ENCODE data around the gene NABP2.

Gene NABP2

DNA sequence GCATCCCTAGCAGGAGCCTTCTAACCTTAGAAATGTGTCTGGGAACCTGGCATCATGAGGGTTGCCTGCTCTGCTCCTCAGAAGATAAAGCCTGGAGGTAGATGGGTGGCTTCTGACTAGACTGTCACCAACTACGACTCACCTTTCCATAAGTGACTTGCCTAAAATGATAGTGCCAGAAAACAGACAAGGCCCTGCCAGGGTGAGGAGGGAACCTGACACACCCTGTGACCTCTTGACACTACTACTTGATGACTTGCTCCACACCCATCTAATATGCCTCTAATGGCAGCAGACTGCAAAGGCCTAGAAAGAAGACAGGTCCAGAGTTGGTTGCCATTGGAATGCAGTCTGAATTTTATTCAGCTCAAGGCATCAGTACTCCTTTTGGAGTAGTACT, 11.8 kb upstream of the NABP2 start:
- DNase-seq (ENCODE audit: low read depth in 3 of 3): no peak

DNA sequence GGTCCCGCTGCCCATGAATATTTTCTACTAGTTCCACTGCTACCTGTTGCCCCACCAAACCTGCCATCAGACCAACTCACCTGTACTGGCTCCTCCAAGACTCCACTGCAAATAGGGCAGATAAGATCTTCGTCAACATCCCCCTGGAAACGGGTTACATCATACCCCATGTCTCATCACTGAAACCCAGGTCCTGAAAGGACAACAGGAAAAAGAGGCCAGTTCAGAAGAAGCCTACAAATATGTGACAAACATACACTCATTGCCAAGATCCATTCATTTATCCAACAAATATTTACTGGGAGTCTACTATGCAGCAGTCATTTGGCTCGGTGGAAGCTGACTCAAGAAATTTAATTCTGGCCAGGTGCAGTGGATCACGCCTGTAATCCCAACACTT, 10.3 kb upstream of the NABP2 start:
- no peak for DNase-seq (ENCODE audit: low read depth in 3 of 3)

DNA sequence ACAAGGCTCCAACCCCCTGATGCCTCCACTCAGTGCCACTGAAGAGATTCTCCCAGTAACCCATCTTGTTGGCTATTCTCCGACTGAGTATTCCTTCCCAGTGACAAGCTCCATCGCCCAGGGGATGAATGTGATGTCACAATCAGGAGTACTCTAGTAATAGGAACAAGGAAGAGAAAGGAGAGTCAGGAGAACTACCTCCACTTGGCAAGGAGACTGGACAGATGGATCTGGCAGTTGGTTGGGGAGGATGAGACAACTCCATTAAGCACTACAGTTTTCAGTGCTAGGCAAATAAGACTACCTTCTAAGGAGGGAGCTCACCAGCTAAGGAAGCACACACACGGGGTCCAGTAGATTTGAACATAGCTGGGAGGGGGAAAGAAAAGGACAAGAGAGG, 7.7 kb upstream of the NABP2 start:
- no peak for DNase-seq (ENCODE audit: low read depth in 3 of 3)

DNA sequence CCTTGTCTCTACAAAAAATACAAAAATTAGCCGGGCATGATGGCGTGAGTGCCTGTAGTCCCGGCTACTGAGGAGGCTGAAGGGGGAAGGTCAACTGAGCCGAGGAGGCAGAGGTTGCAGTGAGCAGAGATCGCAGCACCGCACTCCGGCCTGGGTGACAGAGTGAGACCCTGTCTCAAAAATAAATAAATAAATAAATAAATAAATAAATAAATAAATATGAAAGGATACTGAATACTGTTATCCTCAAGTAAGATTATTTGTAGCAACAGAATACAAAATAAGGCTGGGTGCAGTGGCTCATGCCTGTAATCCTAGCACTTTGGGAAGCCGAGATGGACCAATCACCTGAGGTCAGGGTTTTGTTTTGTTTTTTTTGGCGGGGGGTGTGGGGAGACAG, 4.3 kb upstream of the NABP2 start:
- no peak for DNase-seq (ENCODE audit: low read depth in 3 of 3)

DNA sequence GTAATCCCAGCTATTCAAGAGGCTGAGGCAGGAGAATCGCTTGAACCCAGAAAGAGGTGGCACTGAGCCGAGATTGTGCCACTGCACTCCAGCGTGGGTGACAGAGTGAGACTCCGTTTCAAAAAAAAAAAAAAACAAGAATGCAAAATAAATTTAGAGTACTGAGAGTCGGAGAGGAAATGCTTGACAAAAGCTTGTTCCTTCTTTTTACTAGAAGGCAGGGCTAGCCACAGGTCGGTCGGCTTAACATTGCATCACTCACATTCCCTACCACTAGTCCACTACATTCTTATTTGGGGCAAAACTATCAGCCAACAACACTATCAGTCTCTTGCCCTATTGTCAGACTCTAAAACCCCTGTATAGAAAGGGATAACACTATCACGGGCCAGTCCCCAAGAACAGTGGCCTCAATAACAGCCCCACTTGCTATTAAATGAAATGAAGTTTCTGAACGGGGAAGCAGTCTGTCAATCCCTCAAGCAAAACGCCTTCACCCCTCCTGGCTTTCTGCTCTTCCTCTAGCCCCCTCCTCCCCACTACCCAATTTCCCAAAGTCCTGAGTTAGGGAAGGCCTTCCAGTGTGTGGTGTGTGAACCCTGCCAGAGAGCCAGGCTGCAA, 3.4 kb upstream of the NABP2 start:
- no peak for DNase-seq (ENCODE audit: low read depth in 3 of 3)

DNA sequence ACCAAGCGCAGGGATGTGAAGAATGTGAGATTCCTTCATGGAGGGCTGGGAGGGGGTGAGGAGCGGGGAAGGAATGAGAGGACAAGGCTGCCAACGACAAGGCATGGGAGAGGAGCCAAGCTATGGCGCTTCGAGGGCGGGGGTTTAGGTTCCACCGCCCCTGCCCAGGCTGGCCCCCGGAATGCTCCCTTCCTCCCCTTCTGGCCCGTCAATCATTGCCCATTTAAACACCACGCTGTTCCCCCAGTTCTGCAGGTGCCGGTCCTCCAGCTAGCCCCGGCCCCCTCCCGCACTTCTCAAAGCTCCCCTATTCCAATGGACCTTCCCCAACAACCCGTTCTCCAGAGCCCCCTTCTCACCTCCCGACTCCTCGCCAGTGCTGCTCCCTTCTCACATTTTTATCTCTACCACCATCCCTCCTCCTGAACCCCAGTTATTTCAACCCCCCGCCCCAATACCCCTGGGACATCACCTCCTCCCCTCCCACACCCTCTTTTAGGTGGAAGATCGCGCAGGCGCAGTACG, 2.8 kb upstream of the NABP2 start:
- DNase-seq (ENCODE audit: low read depth in 3 of 3): no peak

DNA sequence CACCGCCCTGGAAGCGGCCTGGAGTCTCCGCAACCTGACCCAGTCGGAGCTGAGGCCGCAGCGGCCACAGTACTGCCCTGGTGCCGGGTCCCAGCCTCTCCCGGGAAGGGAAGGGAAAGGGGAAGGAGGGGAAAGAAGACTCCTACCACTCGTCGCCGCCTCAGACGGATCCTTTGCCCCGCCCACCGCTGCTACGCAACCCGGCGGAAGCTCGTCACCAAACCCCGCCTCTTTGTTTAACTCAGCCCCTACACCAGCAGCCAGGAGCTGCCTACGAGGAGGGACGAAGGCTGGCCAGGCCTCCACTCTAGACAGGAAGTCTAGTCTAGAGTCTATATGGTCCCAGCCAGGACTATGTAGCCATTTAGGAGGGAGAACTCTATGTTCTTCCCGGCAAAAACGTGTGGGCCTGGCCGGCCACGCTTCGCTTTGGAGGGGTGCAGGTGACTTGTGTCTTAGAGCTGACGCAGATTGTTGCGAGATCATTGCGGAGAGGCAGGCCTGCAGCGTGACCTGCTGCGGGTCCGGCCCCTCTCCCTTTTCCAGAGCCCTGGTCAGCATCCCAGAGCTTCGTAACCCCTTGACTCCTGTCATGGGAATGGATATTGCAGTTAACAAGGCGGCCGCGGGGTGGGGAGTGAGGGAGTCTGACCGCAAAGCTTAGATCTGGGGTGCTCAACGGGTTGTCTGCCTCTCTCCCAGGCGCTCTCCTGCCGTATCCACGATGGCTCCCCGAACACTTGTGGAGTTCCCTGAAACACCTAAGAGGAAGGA, 2.2 kb upstream of the NABP2 start, which contains the start of gene RNF41:
Gene RNF41 (minus strand): TSS at position 166 of the 774 bp plus-strand sequence. CDS start 7,875 bp downstream, outside the sequence.
- peak; percentile 85 to 91 (median 87) for DNase-seq (ENCODE audit: low read depth in 3 of 3)

DNA sequence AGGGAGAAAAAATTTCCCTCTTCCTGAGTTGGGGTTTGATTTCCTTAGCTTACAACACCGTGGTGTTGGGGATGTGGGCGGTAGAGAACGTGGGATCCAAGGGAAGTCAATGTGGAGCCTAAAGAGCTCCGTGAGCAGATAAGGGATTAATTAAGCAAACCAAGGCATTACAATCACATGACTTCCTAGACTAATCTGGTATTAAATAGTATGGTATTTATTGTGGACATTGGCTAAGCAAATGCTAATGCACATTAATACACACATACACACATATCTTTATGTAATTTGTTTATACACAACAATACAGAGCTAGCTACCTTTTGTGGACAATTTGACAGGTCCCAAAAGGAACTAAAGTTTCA, 1.6 kb upstream of the NABP2 start:
- no peak for DNase-seq (ENCODE audit: low read depth in 3 of 3)

DNA sequence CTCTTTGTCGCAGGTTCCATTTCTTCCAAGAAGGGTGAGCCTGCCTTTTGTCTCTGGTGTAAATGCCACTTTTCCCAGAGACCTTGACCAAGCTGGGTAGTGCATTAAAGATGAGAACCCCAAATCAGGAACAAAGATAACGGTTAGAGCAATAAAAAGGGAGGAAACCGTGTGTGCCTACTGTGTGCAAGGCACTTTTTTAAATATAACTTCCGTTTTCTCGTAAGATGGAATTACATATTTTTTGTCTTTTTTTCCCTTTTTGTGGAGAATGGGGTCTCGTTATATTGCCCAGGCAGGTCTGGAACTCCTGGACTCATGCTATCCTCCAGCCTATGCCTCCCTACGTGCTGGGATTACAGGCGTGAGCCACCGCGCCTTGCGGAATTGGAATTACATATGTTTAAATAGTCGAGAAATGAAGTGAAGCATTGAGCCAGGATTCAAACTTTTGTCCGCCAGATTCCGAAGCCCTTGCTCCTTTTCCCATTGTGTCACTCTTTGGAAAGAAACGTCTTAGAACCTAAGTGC, 506 bp upstream of the NABP2 start:
- no peak for DNase-seq (ENCODE audit: low read depth in 3 of 3)

DNA sequence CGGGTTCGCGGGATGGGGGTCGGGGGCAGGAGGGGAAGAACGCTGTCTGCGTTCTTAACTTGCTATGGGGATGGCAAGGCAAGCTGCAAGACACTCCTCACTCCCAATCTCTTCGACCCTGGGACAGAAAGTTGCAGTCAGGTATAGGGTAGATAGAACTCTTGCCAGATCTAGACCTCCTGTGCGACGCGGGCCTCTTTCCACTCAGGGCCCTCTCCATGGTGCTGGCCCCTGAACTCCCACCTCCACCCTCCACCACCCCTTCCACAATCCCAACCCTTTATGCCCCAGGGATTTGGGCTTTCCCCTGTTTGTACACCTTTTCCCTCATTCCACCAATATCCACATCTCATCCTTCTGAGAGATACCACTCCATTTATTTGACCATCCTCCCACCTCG, 812 bp downstream of the NABP2 start:
- no peak for DNase-seq (ENCODE audit: low read depth in 3 of 3)

DNA sequence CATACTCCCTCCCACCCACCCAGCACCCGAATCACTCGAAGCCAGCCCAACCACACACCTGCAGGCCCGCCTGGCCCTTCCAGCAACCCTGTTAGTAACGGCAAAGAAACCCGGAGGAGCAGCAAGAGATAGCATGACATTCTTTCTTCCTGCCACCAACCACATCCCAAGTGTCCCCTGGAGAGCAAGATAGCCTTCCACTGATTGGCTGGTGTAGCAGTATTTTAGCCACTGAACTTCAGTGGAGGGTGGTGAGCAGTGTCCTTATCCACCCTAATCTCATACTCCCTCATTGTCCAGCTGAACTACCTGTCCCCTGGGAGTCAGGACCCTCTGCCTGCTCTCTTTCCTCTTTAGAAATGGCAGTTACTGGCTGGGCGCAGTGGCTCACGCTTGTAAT, 4.9 kb downstream of the NABP2 start:
- DNase-seq (ENCODE audit: low read depth in 3 of 3): no peak

DNA sequence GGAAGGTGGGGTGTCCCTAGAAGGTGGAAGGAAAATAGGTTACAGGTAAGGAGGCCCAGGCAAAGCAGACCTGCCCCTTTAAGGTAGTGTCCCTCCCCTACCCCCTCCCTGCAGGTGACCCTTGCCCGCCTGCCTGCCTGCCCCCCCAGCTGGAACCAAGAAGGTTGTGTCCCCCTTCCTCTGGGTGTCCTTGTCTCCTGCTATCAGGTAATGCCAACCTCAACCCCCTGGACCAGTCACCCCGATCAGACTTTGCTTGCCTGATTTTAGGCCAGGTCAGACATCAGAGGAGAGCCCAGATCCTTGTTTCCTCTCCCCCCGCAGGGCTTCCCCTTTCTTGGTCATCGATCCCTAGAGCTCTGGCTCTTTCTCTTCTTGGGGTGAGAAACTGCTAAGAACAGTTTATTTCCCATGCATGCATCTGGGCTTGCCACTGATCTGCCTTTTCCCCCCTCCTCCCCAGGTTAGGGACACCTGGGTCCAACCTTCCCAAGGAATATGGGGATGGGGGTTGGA, 5.8 kb downstream of the NABP2 start, which contains the start of gene SLC39A5:
Gene SLC39A5 (plus strand): TSS at position 136 of the 516 bp plus-strand sequence. CDS start 1,224 bp downstream, outside the sequence.
- no peak for DNase-seq (ENCODE audit: low read depth in 3 of 3)

DNA sequence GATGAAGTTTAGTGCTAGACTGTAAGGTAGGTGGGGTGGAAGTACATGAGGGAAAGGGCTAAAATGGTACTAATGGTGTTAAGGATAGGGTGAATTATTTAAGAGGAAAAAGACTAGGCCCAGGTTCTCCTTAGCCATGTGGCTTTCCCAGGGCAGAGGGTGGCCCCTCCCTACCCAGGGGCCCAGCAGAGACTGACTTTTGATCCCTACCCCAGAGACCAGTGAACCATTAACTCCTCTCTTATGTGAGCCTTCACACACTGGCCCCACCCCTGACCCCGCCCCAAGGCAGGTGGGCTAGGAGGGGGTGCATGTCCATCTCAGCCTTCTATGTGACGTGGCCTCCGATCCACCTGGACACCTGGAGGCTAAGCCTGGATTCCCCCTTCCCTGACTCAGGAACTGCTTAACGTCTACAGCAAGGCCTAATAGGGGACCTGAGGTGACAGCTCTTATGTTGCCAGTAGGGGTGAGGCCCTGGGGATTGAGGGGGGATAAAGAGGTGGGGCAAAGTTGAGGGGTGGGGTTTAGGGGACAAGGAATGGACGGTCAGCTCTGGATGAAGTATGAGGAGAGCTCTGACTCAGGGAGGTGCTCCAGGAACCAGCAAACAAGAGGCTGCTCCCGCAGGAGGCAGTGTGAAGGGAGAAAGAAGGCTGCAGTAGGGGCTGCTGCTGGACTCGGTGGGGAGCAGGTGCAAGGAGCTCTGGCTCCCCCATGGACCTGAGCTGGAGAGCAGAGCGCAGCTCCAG, 6.5 kb downstream of the NABP2 start:
- no peak for DNase-seq (ENCODE audit: low read depth in 3 of 3)

DNA sequence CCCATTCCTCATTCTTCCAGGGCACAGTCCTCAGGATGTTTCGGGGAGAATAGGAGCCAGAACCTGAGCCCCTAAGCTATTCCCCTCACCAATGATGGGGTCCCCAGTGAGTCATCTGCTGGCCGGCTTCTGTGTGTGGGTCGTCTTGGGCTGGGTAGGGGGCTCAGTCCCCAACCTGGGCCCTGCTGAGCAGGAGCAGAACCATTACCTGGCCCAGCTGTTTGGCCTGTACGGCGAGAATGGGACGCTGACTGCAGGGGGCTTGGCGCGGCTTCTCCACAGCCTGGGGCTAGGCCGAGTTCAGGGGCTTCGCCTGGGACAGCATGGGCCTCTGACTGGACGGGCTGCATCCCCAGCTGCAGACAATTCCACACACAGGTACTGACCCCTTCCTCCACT, 7.0 kb downstream of the NABP2 start:
- no peak for DNase-seq (ENCODE audit: low read depth in 3 of 3)

DNA sequence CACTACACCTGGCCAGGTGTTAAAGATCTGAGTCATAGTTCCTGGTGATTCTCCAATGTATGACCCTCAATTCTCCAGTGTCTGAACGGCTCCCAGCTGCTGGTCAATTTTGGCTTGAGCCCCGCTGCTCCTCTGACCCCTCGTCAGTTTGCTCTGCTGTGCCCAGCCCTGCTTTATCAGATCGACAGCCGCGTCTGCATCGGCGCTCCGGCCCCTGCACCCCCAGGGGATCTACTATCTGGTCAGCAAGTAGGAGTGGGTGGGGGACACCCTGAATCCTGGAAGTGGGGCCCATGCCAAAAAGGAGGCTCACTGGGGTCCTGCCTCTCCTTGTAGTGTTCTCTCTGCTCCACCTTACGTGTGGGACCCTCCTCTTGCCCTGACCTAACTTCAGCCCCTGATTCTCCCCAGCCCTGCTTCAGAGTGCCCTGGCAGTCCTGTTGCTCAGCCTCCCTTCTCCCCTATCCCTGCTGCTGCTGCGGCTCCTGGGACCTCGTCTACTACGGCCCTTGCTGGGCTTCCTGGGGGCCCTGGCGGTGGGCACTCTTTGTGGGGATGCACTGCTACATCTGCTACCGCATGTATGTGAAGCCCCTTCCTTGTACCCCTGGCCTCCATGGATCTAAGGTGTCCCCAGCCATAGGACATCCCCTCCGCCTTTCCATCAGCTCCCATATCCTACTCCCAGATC, 10.7 kb downstream of the NABP2 start:
- no peak for DNase-seq (ENCODE audit: low read depth in 3 of 3)

DNA sequence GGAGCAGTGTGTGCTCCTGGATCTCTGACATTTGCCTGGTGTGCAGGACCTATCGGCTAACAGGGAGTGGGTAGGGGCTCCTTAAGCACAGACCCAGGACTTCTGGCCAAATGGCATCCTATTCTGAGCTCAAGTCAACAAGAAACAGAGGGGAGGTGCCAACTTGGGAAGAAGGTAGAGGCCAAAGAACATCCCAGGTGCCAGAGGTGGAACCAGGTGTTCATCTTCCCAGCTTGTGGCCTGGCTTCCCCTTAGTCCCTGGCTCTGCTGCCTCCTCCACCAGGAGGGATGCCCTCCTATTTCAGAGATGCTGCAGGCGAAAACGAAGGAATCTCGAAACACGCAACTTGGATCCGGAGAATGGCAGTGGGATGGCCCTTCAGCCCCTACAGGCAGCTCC, 11.9 kb downstream of the NABP2 start:
- no peak for DNase-seq (ENCODE audit: low read depth in 3 of 3)

DNA sequence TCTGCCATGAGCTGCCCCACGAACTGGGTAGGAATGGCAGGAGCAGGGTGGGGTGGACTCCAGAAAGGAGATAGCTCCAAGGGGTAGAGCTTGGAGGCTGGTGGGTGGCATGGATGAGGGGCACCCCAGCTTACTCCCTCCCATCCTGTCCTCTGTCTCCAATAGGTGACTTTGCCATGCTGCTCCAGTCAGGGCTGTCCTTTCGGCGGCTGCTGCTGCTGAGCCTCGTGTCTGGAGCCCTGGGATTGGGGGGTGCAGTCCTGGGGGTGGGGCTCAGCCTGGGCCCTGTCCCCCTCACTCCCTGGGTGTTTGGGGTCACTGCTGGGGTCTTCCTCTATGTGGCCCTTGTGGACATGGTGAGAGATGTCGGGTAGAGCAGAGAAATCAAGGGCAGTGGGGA, 12.8 kb downstream of the NABP2 start:
- DNase-seq (ENCODE audit: low read depth in 3 of 3): no peak

DNA sequence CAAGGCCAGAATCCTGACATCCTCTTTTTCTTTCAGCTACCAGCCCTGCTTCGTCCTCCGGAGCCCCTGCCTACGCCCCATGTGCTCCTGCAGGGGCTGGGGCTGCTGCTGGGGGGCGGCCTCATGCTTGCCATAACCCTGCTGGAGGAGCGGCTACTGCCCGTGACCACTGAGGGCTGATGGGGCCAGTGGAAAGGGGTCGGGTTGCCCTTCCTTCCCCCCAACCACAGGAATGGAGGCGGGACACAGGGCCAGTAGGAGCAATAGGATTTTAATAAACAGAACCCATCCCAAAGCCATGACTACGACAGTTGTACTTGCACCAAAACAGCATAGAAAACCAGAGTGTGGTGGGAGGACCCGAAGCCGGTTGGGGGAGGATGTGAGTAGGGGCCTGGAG, 13.4 kb downstream of the NABP2 start:
- no peak for DNase-seq (ENCODE audit: low read depth in 3 of 3)

DNA sequence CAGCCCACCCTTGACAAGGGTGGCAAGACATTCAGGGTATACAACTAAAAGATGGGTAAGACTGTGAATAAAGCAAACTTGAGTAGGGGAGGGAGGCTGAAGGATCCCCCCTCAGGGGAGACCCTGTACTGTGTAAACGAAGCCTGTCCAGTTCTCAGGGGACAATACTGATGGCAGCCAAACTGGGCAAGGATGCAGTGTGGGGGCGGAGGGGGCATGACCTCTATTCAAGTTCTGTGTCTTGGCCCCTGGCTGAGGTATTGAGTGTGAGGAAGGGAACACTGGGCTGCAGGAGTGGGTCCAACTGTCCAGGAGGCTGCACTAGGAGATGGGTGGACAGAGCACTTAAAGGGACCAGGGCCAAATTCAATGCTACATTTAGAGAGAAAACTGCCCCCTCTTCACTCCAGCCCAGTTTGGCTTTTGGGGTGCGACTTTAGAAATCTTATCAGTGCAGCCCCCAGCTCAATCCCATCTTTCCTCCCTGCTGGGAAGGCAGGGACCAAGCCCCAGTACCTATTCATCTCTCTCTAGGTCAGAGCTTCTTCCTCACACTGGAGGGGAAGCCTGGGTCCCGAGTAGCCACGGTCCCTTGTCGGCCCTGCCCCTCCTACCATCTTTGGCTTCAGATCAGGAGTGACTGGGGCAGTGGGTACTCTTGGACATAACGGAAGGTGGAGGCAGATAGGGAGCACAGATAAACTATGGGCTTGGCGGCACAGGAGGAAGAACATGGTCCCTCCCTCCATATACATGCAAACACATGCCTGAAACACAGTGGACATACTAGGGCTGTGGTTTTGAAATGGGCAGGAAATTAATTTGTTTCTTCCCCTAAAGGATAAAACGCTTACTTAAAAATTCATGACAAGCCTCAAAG, 17.5 kb downstream of the NABP2 start:
- no peak for DNase-seq (ENCODE audit: low read depth in 3 of 3)

DNA sequence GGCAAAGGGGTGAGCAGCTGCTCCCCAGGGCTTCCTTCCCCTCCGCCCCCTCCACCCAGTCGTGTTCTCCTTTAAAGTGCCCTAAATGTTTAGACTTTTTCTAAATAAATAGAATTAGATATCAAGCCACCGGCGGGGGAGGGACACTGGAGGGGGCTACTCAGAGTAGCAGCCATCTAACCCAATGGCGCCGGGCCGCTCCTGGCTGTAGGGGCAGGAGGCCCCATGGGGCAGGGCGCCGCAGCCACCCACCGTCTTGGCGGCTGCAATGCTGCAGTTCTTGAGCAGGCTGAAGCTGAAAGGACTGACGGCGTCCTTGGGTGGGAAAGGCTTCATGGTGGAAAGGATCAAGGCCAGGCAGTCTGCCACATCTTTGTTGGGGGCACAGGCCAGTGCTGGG, 18.8 kb downstream of the NABP2 start:
- DNase-seq (ENCODE audit: low read depth in 3 of 3): no peak

Measured in stimulated activated CD4-positive, alpha-beta T cell treated with anti-CD3 and anti-CD28 coated beads, TNF-alpha, amount 100 ng/mL, for 24 hours (primary cell).